GM18517 (cell line): ENCODE measurements around the gene MRPS22.
"Not testable (repeated sequence)": the region's sequence is repeated elsewhere in the genome, so short reads cannot be mapped to it uniquely, and the experiment has no call there.

Experiments used
- ATAC-seq: cut with Tn5 transposase; IDR thresholded peaks from one replicate; pipeline ENCODE4 v1.9.1; 2021; ENCODE audit warnings: mild to moderate bottlenecking, moderate library complexity; ENCODE audit not compliant: unreplicated experiment

MRPS22 gene

GRCh38 chr3:139389552-139390368, 45.9 kb downstream of the MRPS22 start, which contains the start of gene COPB2:
Gene COPB2, minus strand, starts transcription at chr3:139389647. Its CDS starts 97 bp downstream, at chr3:139389550.
- peak; percentile 95 for ATAC-seq

- ATAC-seq = no peak
Measured at GRCh38 chr3:139394116-139394515, 50.3 kb downstream of the MRPS22 start.

GRCh38 chr3:139396707-139397106, 52.9 kb downstream of the MRPS22 start:
- ATAC-seq = no peak

GRCh38 chr3:139401155-139401554, 57.3 kb downstream of the MRPS22 start:
- not testable (repeated sequence) for ATAC-seq
